Endothelial cell of umbilical vein (primary cell): ENCODE measurements around the gene CFAP68.

Experiments
- EZH2 ChIP-seq: IDR thresholded peaks from 2 replicates; pipeline ENCODE4 v1.6.1; 2012; ENCODE audit warnings: borderline replicate concordance, low read depth, mild to moderate bottlenecking, moderate library complexity, low read length, inconsistent platforms; ENCODE audit not compliant: severe bottlenecking
- FOS ChIP-seq: IDR thresholded peaks from 2 replicates; pipeline ENCODE4 v1.6.1; 2011; ENCODE audit warnings: mild to moderate bottlenecking, low read length, moderate library complexity, borderline replicate concordance; ENCODE audit not compliant: insufficient read depth
- JUN ChIP-seq: IDR thresholded peaks from 2 replicates; pipeline ENCODE4 v1.6.1; 2011; ENCODE audit warnings: borderline replicate concordance, low read depth; ENCODE audit not compliant: insufficient read length, insufficient read depth
- MYC ChIP-seq: IDR thresholded peaks from one replicate; pipeline ENCODE4 v1.6.1; 2011; ENCODE audit warnings: mild to moderate bottlenecking, low read depth, low read length
- POLR2A ChIP-seq: IDR thresholded peaks from 2 replicates; pipeline ENCODE4 v1.6.1; 2012; ENCODE audit warnings: low read depth, mild to moderate bottlenecking, control low read depth, low read length
- POLR2AphosphoS5 ChIP-seq: IDR thresholded peaks from 2 replicates; pipeline ENCODE4 v1.6.1; 2012; ENCODE audit warnings: low read depth, mild to moderate bottlenecking, control low read depth, low read length, moderate library complexity; ENCODE audit not compliant: insufficient read depth
- TF ChIP-seq, protein P1 (sequence below): IDR thresholded peaks from 2 replicates; pipeline ENCODE4 v1.6.1; 2011; ENCODE audit not compliant: insufficient read depth, insufficient read length
- TF ChIP-seq, protein P2 (sequence below), 2 donors: IDR thresholded peaks; 1 replicate in 1 of 2; 2 replicates in 1 of 2; pipeline ENCODE4 v1.5.1; 2011; ENCODE audit warnings: low read length in 2 of 2, mild to moderate bottlenecking in 2 of 2, moderate library complexity in 2 of 2, control low read depth in 1 of 2, inconsistent platforms in 1 of 2, low read depth in 1 of 2; ENCODE audit not compliant: insufficient read depth in 1 of 2; ENCODE audit errors: extremely low read depth in 1 of 2

DNA sequence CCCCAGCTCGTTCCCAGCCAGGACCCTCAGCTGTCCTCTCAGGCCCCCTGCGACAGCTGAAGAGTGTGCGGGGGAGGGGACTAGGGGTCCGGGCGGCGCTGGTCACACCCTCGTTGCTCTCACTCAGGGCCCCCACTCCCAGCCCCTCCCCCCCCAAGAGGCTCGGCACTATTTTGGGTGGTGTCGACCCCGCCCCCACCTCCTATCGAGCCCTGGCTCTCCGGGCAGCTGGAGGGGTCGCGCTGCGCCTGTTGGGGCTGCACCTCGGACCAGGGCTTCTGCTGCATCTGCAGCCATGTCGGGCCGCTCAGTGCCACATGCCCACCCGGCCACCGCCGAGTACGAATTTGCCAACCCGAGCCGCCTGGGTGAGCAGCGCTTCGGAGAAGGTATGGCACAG lies 33.2 kb downstream of the CFAP68 start, which contains the start of gene HSPB2:
- TF ChIP-seq, protein P1, sequence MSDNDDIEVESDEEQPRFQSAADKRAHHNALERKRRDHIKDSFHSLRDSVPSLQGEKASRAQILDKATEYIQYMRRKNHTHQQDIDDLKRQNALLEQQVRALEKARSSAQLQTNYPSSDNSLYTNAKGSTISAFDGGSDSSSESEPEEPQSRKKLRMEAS: no peak
- TF ChIP-seq, protein P2, sequence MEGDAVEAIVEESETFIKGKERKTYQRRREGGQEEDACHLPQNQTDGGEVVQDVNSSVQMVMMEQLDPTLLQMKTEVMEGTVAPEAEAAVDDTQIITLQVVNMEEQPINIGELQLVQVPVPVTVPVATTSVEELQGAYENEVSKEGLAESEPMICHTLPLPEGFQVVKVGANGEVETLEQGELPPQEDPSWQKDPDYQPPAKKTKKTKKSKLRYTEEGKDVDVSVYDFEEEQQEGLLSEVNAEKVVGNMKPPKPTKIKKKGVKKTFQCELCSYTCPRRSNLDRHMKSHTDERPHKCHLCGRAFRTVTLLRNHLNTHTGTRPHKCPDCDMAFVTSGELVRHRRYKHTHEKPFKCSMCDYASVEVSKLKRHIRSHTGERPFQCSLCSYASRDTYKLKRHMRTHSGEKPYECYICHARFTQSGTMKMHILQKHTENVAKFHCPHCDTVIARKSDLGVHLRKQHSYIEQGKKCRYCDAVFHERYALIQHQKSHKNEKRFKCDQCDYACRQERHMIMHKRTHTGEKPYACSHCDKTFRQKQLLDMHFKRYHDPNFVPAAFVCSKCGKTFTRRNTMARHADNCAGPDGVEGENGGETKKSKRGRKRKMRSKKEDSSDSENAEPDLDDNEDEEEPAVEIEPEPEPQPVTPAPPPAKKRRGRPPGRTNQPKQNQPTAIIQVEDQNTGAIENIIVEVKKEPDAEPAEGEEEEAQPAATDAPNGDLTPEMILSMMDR (IDR thresholded peaks at IDR 0.05; ENCODE audit: extremely low read depth in 1 of 2, insufficient read depth in 1 of 2, low read depth in 1 of 2, low read length in 2 of 2): no peak
- TF ChIP-seq POLR2AphosphoS5 (no peak), EZH2 (no peak), POLR2A (no peak), MYC (no peak), FOS (no peak), JUN (no peak)
